ENCODE results near the gene MRI1.
"Not testable (repeated sequence)": the region's sequence is repeated elsewhere in the genome, so short reads cannot be mapped to it uniquely, and the experiment has no call there.

The MRI1 gene

DNA sequence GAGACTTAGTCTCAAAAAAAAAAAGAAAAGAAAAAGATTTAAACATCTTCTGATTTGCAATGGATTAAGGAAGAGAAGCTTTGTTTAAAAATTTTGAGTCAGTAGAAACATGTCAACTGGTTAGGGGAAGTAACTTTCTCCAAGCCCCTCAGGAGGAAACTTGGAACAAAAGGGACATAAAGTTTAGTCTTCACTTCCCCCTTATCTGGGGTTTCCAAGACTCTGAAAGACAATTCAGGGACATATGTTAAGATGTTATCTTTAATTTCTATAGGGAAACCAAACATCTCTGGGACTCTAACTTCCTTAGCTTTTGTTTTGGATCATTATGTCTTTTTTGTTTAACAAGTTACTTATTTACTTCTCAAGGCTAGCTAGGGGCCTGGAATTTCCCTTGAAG is 20.1 kb upstream of the MRI1 start:
- H3K27ac ChIP-seq (ENCODE audit: insufficient read depth in 1 of 2, low read depth in 1 of 2, low read length in 2 of 2, poor library complexity in 1 of 2, severe bottlenecking in 2 of 2), result no peak overlapping the region
- no peak overlapping the region for H3K4me3 ChIP-seq (ENCODE audit: control insufficient read depth in 1 of 7, extremely low read depth in 1 of 7, insufficient read depth in 4 of 7, low read depth in 2 of 7, low read length in 6 of 7)
- no peaks in the 10 kb centered on the region for H3K9me3 ChIP-seq (ENCODE audit: control extremely low read depth in 1 of 5, control insufficient read depth in 4 of 5, insufficient read depth in 2 of 5, low read depth in 1 of 5, low read length in 4 of 5)
- ChIA-PET POLR2A (no interaction called here), CTCF (interaction anchor here (1.0 kb wide), 1 partner anchor 20 kb away, joined by 3 read pairs; the partner anchor contains the start of gene MRI1)
- H3K4me1 ChIP-seq (ENCODE audit: control extremely low read depth in 1 of 4, control insufficient read depth in 4 of 4, insufficient read depth in 4 of 4, low read length in 3 of 4), result peaks cover 4 to 17% (median 9%) of the 10 kb centered on the region in 4 experiments
- no peaks in the 10 kb centered on the region for H3K36me3 ChIP-seq (ENCODE audit: control insufficient read depth in 4 of 4, insufficient read depth in 4 of 4, low read length in 3 of 4)
- DNase-seq, result no peak
- H3K27me3 ChIP-seq (replicated peaks in 2 of 5; ENCODE audit: control insufficient read depth in 4 of 5, insufficient read depth in 5 of 5, low read length in 4 of 5), result no peaks in the 10 kb centered on the region

DNA sequence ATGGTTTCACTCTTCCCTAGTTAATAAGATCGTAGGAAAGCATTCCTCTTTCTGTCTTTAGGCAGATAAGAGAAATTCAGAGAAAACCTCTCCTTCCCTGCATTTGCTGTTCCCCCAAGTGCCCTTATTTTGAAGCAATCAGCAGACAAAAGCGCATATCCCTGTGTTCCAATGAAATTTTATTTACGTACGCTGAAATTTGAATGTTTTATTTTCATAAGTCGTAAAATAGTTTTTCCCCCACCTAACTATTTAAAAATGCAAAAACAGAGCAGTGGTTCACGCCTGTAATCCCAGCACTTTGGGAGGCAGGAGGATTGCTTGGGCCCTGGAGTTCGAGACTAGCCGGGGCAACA is 17.2 kb upstream of the MRI1 start:
- peak overlapping the region in 1 of 2 experiments; percentile 95 for H3K27ac ChIP-seq (ENCODE audit: insufficient read depth in 1 of 2, low read depth in 1 of 2, low read length in 2 of 2, poor library complexity in 1 of 2, severe bottlenecking in 2 of 2)
- ChIA-PET POLR2A (interaction anchor here (0.6 to 1.3 kb wide), 3 partner anchors 17 to 101 kb away, joined by 3 to 6 read pairs (median 4); partner anchors contain the start of gene MRI1), CTCF (interaction anchor here (2.2 kb wide), 1 partner anchor 10 kb away, joined by 7 read pairs; no protein-coding TSS in a partner anchor)
- H3K4me3 ChIP-seq (ENCODE audit: control insufficient read depth in 1 of 7, extremely low read depth in 1 of 7, insufficient read depth in 4 of 7, low read depth in 2 of 7, low read length in 6 of 7), result peak overlapping the region in 6 of 7 experiments; percentile 79 to 95 (median 86)
- peaks cover 4 to 17% (median 9%) of the 10 kb centered on the region in 4 experiments for H3K4me1 ChIP-seq (ENCODE audit: control extremely low read depth in 1 of 4, control insufficient read depth in 4 of 4, insufficient read depth in 4 of 4, low read length in 3 of 4)
- WGBS (ENCODE audit: insufficient coverage), result 94% methylated on average over 5 of the region's 8 CpGs
- no peaks in the 10 kb centered on the region for H3K9me3 ChIP-seq (ENCODE audit: control extremely low read depth in 1 of 5, control insufficient read depth in 4 of 5, insufficient read depth in 2 of 5, low read depth in 1 of 5, low read length in 4 of 5)
- no peak for DNase-seq
- H3K27me3 ChIP-seq (replicated peaks in 2 of 5; ENCODE audit: control insufficient read depth in 4 of 5, insufficient read depth in 5 of 5, low read length in 4 of 5), result no peaks in the 10 kb centered on the region
- H3K36me3 ChIP-seq (ENCODE audit: control insufficient read depth in 4 of 4, insufficient read depth in 4 of 4, low read length in 3 of 4), result peaks cover 0 to 7% (median 5%) of the 10 kb centered on the region in 4 experiments

DNA sequence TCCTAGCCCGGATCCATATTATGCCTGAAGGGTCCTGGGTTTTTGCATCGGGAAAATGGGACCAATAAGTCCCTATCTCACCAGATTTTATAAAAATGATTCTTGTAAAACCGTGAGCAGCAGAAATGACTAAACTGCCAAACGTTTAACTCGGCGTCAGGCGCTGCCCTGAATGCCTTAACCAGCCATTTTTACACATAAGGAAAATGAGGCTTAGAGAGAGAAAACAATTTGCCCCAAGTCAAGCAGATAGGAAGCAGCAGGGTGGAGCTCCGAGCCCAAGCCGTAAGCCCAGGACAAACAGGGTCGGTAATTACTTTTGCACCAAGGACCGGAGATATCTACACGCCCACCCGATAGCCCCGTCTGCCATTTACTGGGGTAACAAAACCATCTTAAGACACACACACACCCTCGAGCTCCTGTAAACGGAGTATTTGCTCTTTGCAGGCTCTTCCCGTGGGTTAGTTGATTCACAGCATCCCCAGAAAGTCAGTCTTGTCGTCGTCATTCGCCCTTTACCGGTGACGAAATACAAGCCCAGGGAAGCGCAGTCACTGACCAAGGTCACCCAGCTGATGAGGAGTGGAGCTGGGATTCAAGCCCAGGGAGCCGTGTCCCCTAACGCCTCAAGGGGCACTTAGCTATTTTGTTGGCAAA is 16.0 kb upstream of the MRI1 start:
- Histone ChIP-seq H3K36me3 (ENCODE audit: control insufficient read depth in 4 of 4, insufficient read depth in 4 of 4, low read length in 3 of 4) (peaks cover 3 to 14% (median 9%) of the 10 kb centered on the region in 4 experiments), H3K27ac (ENCODE audit: insufficient read depth in 1 of 2, low read depth in 1 of 2, low read length in 2 of 2, poor library complexity in 1 of 2, severe bottlenecking in 2 of 2) (peak overlapping the region; percentile 82 to 95), H3K4me1 (ENCODE audit: control extremely low read depth in 1 of 4, control insufficient read depth in 4 of 4, insufficient read depth in 4 of 4, low read length in 3 of 4) (peaks cover 4 to 17% (median 9%) of the 10 kb centered on the region in 4 experiments), H3K4me3 (ENCODE audit: control insufficient read depth in 1 of 7, extremely low read depth in 1 of 7, insufficient read depth in 4 of 7, low read depth in 2 of 7, low read length in 6 of 7) (peak overlapping the region; percentile 79 to 95 (median 86)), H3K9me3 (ENCODE audit: control extremely low read depth in 1 of 5, control insufficient read depth in 4 of 5, insufficient read depth in 2 of 5, low read depth in 1 of 5, low read length in 4 of 5) (no peaks in the 10 kb centered on the region), H3K27me3 (replicated peaks in 2 of 5; ENCODE audit: control insufficient read depth in 4 of 5, insufficient read depth in 5 of 5, low read length in 4 of 5) (no peaks in the 10 kb centered on the region)
- ChIA-PET CTCF (interaction anchor here (1.0 to 2.2 kb wide), 4 partner anchors 11 to 17 kb away, joined by 3 to 7 read pairs (median 3); no protein-coding TSS in a partner anchor), POLR2A (interaction anchor here (0.7 to 1.3 kb wide), 5 partner anchors 17 to 99 kb away, joined by 3 to 6 read pairs (median 3); no protein-coding TSS in a partner anchor)
- WGBS (ENCODE audit: insufficient coverage), result under 1% methylated on average over 19 of the region's 25 CpGs
- DNase-seq, result peak; percentile 22 to 62 (median 50)

DNA sequence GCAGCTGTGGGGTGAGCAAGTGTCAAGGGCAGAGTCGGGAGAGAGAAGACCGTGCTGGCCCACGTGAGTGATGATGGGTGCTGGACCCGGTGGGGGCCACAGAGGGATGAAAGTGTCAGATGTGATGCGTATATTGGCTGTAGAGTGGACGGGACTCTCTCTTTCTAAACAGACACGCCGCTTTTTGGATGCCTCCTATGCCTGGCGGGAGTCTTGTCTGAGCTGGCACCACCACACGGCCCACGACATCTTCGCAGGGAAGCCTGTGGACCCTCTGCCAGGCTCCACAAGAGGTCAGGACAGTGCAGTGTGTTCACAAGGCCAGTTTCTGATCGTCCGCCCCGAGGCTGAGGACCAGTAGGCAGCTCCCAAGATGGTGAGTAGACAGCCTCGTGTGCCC is 12.9 kb upstream of the MRI1 start:
- no peak overlapping the region for H3K27ac ChIP-seq (ENCODE audit: insufficient read depth in 1 of 2, low read depth in 1 of 2, low read length in 2 of 2, poor library complexity in 1 of 2, severe bottlenecking in 2 of 2)
- peaks cover 4 to 11% (median 9%) of the 10 kb centered on the region in 4 experiments for H3K4me1 ChIP-seq (ENCODE audit: control extremely low read depth in 1 of 4, control insufficient read depth in 4 of 4, insufficient read depth in 4 of 4, low read length in 3 of 4)
- ChIA-PET POLR2A (interaction anchor here (0.6 kb wide), 1 partner anchor 111 kb away, joined by 4 read pairs; no protein-coding TSS in a partner anchor), CTCF (interaction anchor here (1.0 kb wide), 1 partner anchor 10 kb away, joined by 4 read pairs; no protein-coding TSS in a partner anchor)
- 95% methylated on average over 16 of the region's 16 CpGs for WGBS (ENCODE audit: insufficient coverage)
- H3K27me3 ChIP-seq (replicated peaks in 2 of 5; ENCODE audit: control insufficient read depth in 4 of 5, insufficient read depth in 5 of 5, low read length in 4 of 5), result no peaks in the 10 kb centered on the region
- no peak for DNase-seq
- no peaks in the 10 kb centered on the region for H3K9me3 ChIP-seq (ENCODE audit: control extremely low read depth in 1 of 5, control insufficient read depth in 4 of 5, insufficient read depth in 2 of 5, low read depth in 1 of 5, low read length in 4 of 5)
- peaks cover 8 to 38% (median 31%) of the 10 kb centered on the region in 4 experiments for H3K36me3 ChIP-seq (ENCODE audit: control insufficient read depth in 4 of 4, insufficient read depth in 4 of 4, low read length in 3 of 4)
- no peak overlapping the region for H3K4me3 ChIP-seq (ENCODE audit: control insufficient read depth in 1 of 7, extremely low read depth in 1 of 7, insufficient read depth in 4 of 7, low read depth in 2 of 7, low read length in 6 of 7)

DNA sequence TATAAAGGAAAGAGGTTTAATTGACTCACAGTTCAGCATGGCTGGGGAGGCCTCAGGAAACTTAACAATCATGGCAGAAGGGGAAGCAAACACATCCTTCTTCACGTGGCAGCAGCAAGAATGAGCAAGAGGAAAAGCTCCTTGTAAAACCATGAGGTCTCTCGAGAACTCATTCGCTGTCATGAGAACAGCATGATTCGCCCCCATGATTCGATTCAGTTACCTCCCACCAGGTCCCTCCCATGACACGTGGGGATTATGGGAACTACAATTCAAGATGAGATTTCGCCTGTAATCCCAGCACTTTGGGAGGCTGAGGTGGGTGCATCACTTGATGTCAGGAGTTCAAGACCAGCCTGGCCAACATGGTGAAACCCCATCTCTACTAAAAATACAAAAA is 10.7 kb upstream of the MRI1 start:
- H3K9me3 ChIP-seq (ENCODE audit: control extremely low read depth in 1 of 5, control insufficient read depth in 4 of 5, insufficient read depth in 2 of 5, low read depth in 1 of 5, low read length in 4 of 5); H3K27ac ChIP-seq (ENCODE audit: insufficient read depth in 1 of 2, low read depth in 1 of 2, low read length in 2 of 2, poor library complexity in 1 of 2, severe bottlenecking in 2 of 2); H3K4me1 ChIP-seq (ENCODE audit: control extremely low read depth in 1 of 4, control insufficient read depth in 4 of 4, insufficient read depth in 4 of 4, low read length in 3 of 4); POLR2A ChIA-PET; DNase-seq; H3K4me3 ChIP-seq (ENCODE audit: control insufficient read depth in 1 of 7, extremely low read depth in 1 of 7, insufficient read depth in 4 of 7, low read depth in 2 of 7, low read length in 6 of 7); H3K27me3 ChIP-seq (replicated peaks in 2 of 5; ENCODE audit: control insufficient read depth in 4 of 5, insufficient read depth in 5 of 5, low read length in 4 of 5); CTCF ChIA-PET: not testable (repeated sequence)
- peaks cover 11 to 60% (median 45%) of the 10 kb centered on the region in 4 experiments for H3K36me3 ChIP-seq (ENCODE audit: control insufficient read depth in 4 of 4, insufficient read depth in 4 of 4, low read length in 3 of 4)
- WGBS (ENCODE audit: insufficient coverage), result 83% methylated on average over 6 of the region's 7 CpGs

DNA sequence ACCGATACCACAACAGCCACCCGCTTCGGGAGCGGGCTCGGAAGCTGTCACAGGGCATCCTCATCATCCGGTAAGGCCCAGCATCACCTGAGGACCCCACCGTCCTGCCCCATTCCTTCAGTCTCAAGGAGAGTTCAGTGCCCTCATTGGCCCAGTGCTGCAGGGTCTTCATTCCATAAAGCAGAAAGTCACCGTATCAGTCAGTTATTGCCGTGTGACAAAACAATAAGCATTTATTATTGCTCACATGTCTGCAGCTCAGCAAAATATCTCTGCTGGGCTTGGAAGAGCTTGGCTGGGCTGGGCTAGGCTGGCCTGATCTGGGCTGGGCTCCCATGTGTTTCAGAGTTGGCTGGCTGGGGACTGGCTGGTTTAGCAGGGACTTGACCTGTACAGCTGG is 8.1 kb upstream of the MRI1 start:
- WGBS (ENCODE audit: insufficient coverage), result 98% methylated on average over 9 of the region's 9 CpGs
- no peak for DNase-seq
- CTCF ChIA-PET, result no interaction called here
- Histone ChIP-seq H3K9me3 (ENCODE audit: control extremely low read depth in 1 of 5, control insufficient read depth in 4 of 5, insufficient read depth in 2 of 5, low read depth in 1 of 5, low read length in 4 of 5) (no peaks in the 10 kb centered on the region), H3K4me3 (ENCODE audit: control insufficient read depth in 1 of 7, extremely low read depth in 1 of 7, insufficient read depth in 4 of 7, low read depth in 2 of 7, low read length in 6 of 7) (no peak overlapping the region), H3K36me3 (ENCODE audit: control insufficient read depth in 4 of 4, insufficient read depth in 4 of 4, low read length in 3 of 4) (peaks cover 15 to 80% (median 55%) of the 10 kb centered on the region in 4 experiments), H3K27ac (ENCODE audit: insufficient read depth in 1 of 2, low read depth in 1 of 2, low read length in 2 of 2, poor library complexity in 1 of 2, severe bottlenecking in 2 of 2) (no peak overlapping the region), H3K27me3 (replicated peaks in 2 of 5; ENCODE audit: control insufficient read depth in 4 of 5, insufficient read depth in 5 of 5, low read length in 4 of 5) (no peaks in the 10 kb centered on the region), H3K4me1 (ENCODE audit: control extremely low read depth in 1 of 4, control insufficient read depth in 4 of 4, insufficient read depth in 4 of 4, low read length in 3 of 4) (no peaks in the 10 kb centered on the region)
- POLR2A ChIA-PET, result no interaction called here

Measured in common myeloid progenitor, CD34-positive (primary cell).